Caco-2 (cell line): ENCODE measurements around the gene MCAM. TPM values are rescaled to one million over a fixed set of nuclear protein-coding genes. Genes with fewer than 3 reads are reported as not detected.

ENCODE experiments used
- BruUV-seq: library from RNA; stranded (reverse); fragments of 400-500 nt; replicated peaks from 2 replicates; lab custom pipeline; 2021; lab: Mats Ljungman, UMichigan
- CTCF ChIA-PET: fragments of 300-600 bp; sonication (Branson Sonifier 250); formaldehyde crosslinking; loops from one replicate; lab custom pipeline; 2022; ENCODE audit warnings: antibody characterized with exemption; lab: Charles Lee
- POLR2A ChIA-PET: fragments of 300-600 bp; sonication (Branson Sonifier 250); formaldehyde crosslinking; loops from one replicate; lab custom pipeline; 2022; ENCODE audit warnings: antibody characterized with exemption; lab: Charles Lee
- DNase-seq, 2 experiments: peaks; one replicate each; pipeline versions ENCODE4 v3.0.0 to v3.0.0-alpha.2; 2020 to 2022
- H3K27me3 ChIP-seq: replicated peaks from 2 replicates; pipeline ENCODE4 v1.6.0; 2011; ENCODE audit warnings: low read length; ENCODE audit not compliant: control insufficient read depth, insufficient read depth
- H3K36me3 ChIP-seq: 2 replicates; pipeline ENCODE4 v1.5.1; 2011; ENCODE audit warnings: low read length; ENCODE audit not compliant: control insufficient read depth, insufficient read depth
- H3K4me1 ChIP-seq: fragments of 250-450 bp; sonication (Bioruptor Pico); 2 replicates; pipeline ENCODE4 v1.5.1; 2020; ENCODE audit warnings: mild to moderate bottlenecking
- H3K4me3 ChIP-seq: 2 replicates; pipeline ENCODE4 v1.5.1; 2011; ENCODE audit warnings: low read depth, mild to moderate bottlenecking, control low read depth, low read length
- H3K9me3 ChIP-seq: fragments of 250-450 bp; sonication (Bioruptor Pico); 2 replicates; pipeline ENCODE4 v1.5.1; 2020; ENCODE audit warnings: mild to moderate bottlenecking, moderate library complexity
- H3K27ac Mint-ChIP-seq: one replicate; pipeline ENCODE4 v1.8.0; 2022; ENCODE audit warnings: mixed read lengths; ENCODE audit not compliant: unreplicated experiment
- H3K27me3 Mint-ChIP-seq: one replicate; pipeline ENCODE4 v1.8.0; 2022; ENCODE audit warnings: mixed read lengths; ENCODE audit not compliant: insufficient read depth, unreplicated experiment
- H3K36me3 Mint-ChIP-seq: one replicate; pipeline ENCODE4 v1.8.0; 2022; ENCODE audit warnings: mild to moderate bottlenecking, mixed read lengths; ENCODE audit not compliant: insufficient read depth, unreplicated experiment
- H3K4me1 Mint-ChIP-seq: one replicate; pipeline ENCODE4 v1.8.0; 2022; ENCODE audit warnings: low read depth, mixed read lengths; ENCODE audit not compliant: unreplicated experiment
- H3K4me3 Mint-ChIP-seq: one replicate; pipeline ENCODE4 v1.8.0; 2022; ENCODE audit warnings: mild to moderate bottlenecking, moderate library complexity, mixed read lengths; ENCODE audit not compliant: unreplicated experiment
- H3K9me3 Mint-ChIP-seq: one replicate; pipeline ENCODE4 v1.8.0; 2022; ENCODE audit warnings: mixed read lengths; ENCODE audit not compliant: unreplicated experiment
- CTCF ChIP-seq, 2 experiments: fragments of 200-600 bp in 1 of 2; IDR thresholded peaks; 1 replicate in 1 of 2; 2 replicates in 1 of 2; pipeline versions ENCODE4 v1.5.1 to v1.8.0; 2011 to 2022; ENCODE audit warnings: antibody characterized with exemption in 1 of 2, control low read depth in 1 of 2, inconsistent platforms in 1 of 2, low read depth in 1 of 2, low read length in 1 of 2, mild to moderate bottlenecking in 1 of 2, moderate library complexity in 1 of 2; ENCODE audit not compliant: insufficient read depth in 1 of 2, severe bottlenecking in 1 of 2, unreplicated experiment in 1 of 2
- intact Hi-C: fragments of 100-400 bp; cut with micrococcal nuclease; formaldehyde crosslinking; loops from one replicate; pipeline ENCODE4 v1.10.0; 2022; ENCODE audit not compliant: unreplicated experiment
- total RNA-seq: library from RNA; stranded (reverse); gene quantifications from 2 replicates; pipeline ENCODE4 v1.2.3, GENCODE V29; 2022

MCAM gene
- total RNA-seq, 1 experiment from 2014 or later: 9.8 TPM

- no peaks in the 10 kb centered on the region for H3K9me3 ChIP-seq
- no peak overlapping the region for H3K27ac Mint-ChIP-seq
- H3K36me3 ChIP-seq: peaks cover 11% of the 10 kb centered on the region
- no peak overlapping the region for H3K4me3 Mint-ChIP-seq
- H3K9me3 Mint-ChIP-seq: no peaks in the 10 kb centered on the region
- intact Hi-C loops: no loop called here
- H3K4me1 Mint-ChIP-seq: no peaks in the 10 kb centered on the region
- no peaks in the 10 kb centered on the region for H3K27me3 ChIP-seq
- DNase-seq: no peak
- CTCF ChIA-PET: interaction anchor here (0.6 to 1.2 kb wide), 2 partner anchors 35 to 181 kb away, joined by 3 to 4 read pairs; no protein-coding TSS in a partner anchor
- no TSS peak for BruUV-seq
- H3K36me3 Mint-ChIP-seq: peaks cover 60% of the 10 kb centered on the region
- no peaks in the 10 kb centered on the region for H3K4me1 ChIP-seq
- H3K27me3 Mint-ChIP-seq: no peaks in the 10 kb centered on the region
- H3K4me3 ChIP-seq: no peak overlapping the region
- POLR2A ChIA-PET: no interaction called here
- no peak for TF ChIP-seq CTCF (IDR thresholded peaks at IDR 0.05; ENCODE audit: insufficient read depth in 1 of 2, low read depth in 1 of 2, low read length in 1 of 2, severe bottlenecking in 1 of 2, unreplicated experiment in 1 of 2)
These were observed 13.7 kb downstream of the MCAM start for GRCh38 chr11:119303227-119303718.

GRCh38 chr11:119300198-119300964, 16.5 kb downstream of the MCAM start:
- Histone ChIP-seq H3K4me1 (no peaks in the 10 kb centered on the region), H3K27me3 (no peaks in the 10 kb centered on the region), H3K4me3 (no peak overlapping the region), H3K36me3 (peaks cover 18% of the 10 kb centered on the region), H3K9me3 (no peaks in the 10 kb centered on the region)
- intact Hi-C loops: no loop called here
- no TSS peak for BruUV-seq
- ChIA-PET POLR2A (no interaction called here), CTCF (interaction anchor here (0.5 to 0.6 kb wide), 2 partner anchors 11 to 38 kb away, joined by 3 read pairs; no protein-coding TSS in a partner anchor)
- H3K27ac Mint-ChIP-seq: no peak overlapping the region
- no peak for DNase-seq
- H3K9me3 Mint-ChIP-seq: no peaks in the 10 kb centered on the region
- no peaks in the 10 kb centered on the region for H3K27me3 Mint-ChIP-seq
- TF ChIP-seq CTCF (IDR thresholded peaks at IDR 0.05; ENCODE audit: insufficient read depth in 1 of 2, low read depth in 1 of 2, low read length in 1 of 2, severe bottlenecking in 1 of 2, unreplicated experiment in 1 of 2): no peak
- no peaks in the 10 kb centered on the region for H3K4me1 Mint-ChIP-seq
- no peak overlapping the region for H3K4me3 Mint-ChIP-seq
- peaks cover 73% of the 10 kb centered on the region for H3K36me3 Mint-ChIP-seq

- H3K9me3 Mint-ChIP-seq: no peaks in the 10 kb centered on the region
- no peaks in the 10 kb centered on the region for H3K4me1 Mint-ChIP-seq
- no peaks in the 10 kb centered on the region for H3K9me3 ChIP-seq
- H3K4me3 Mint-ChIP-seq: no peak overlapping the region
- no peak overlapping the region for H3K4me3 ChIP-seq
- intact Hi-C loops: no loop called here
- DNase-seq: no peak
- no peak overlapping the region for H3K27ac Mint-ChIP-seq
- H3K27me3 ChIP-seq: no peaks in the 10 kb centered on the region
- POLR2A ChIA-PET: no interaction called here
- no peak for TF ChIP-seq CTCF (IDR thresholded peaks at IDR 0.05; ENCODE audit: insufficient read depth in 1 of 2, low read depth in 1 of 2, low read length in 1 of 2, severe bottlenecking in 1 of 2, unreplicated experiment in 1 of 2)
- no peaks in the 10 kb centered on the region for H3K4me1 ChIP-seq
- H3K36me3 ChIP-seq: peaks cover 18% of the 10 kb centered on the region
- CTCF ChIA-PET: interaction anchor here (0.5 to 0.6 kb wide), 2 partner anchors 12 to 16 kb away, joined by 3 to 4 read pairs; no protein-coding TSS in a partner anchor
- peaks cover 65% of the 10 kb centered on the region for H3K36me3 Mint-ChIP-seq
- BruUV-seq: no TSS peak
- H3K27me3 Mint-ChIP-seq: no peaks in the 10 kb centered on the region
These were observed 17.5 kb downstream of the MCAM start for GRCh38 chr11:119299416-119299815.
